ENCODE measurements around the gene NBPF1.
"Not testable (repeated sequence)": the region's sequence is repeated elsewhere in the genome, so short reads cannot be mapped to it uniquely, and the experiment has no call there.

Gene NBPF1

GRCh38 chr1:16525769-16526168 lies 87.6 kb downstream of the NBPF1 start:
- not testable (repeated sequence) for H3K4me3 ChIP-seq (ENCODE audit: low read depth, low read length); DNase-seq (ENCODE audit: low read depth)

DNA sequence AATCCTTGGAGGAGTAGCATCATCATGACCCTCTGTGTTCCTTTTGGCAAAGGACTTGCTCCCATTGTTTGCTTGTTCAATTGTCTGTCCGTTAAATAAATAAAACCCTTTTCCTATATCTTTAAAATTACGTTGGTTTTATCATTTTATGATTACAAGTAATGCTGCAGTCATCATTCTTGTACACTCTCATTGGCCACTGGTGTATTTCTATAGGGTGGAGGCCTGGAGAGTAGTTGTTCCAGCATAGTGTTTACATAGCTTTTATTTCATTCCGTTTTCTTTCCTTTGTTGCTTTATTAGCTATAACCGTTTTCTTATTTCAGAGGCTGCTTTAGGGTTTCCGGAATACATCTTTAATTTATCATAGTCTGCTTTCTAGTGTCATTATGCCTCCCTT lies 91.7 kb downstream of the NBPF1 start:
- not testable (repeated sequence) for DNase-seq (ENCODE audit: low read depth); H3K4me3 ChIP-seq (ENCODE audit: low read depth, low read length)

- TF ChIP-seq, protein P1, sequence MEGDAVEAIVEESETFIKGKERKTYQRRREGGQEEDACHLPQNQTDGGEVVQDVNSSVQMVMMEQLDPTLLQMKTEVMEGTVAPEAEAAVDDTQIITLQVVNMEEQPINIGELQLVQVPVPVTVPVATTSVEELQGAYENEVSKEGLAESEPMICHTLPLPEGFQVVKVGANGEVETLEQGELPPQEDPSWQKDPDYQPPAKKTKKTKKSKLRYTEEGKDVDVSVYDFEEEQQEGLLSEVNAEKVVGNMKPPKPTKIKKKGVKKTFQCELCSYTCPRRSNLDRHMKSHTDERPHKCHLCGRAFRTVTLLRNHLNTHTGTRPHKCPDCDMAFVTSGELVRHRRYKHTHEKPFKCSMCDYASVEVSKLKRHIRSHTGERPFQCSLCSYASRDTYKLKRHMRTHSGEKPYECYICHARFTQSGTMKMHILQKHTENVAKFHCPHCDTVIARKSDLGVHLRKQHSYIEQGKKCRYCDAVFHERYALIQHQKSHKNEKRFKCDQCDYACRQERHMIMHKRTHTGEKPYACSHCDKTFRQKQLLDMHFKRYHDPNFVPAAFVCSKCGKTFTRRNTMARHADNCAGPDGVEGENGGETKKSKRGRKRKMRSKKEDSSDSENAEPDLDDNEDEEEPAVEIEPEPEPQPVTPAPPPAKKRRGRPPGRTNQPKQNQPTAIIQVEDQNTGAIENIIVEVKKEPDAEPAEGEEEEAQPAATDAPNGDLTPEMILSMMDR (IDR thresholded peaks at IDR 0.05; ENCODE audit: insufficient read depth, low read depth, low read length, missing control alignments): no peak
- no peak for DNase-seq (ENCODE audit: low read depth)
- no peak overlapping the region for H3K4me3 ChIP-seq (ENCODE audit: low read depth, low read length)
Observed at GRCh38 chr1:16521288-16521583, 92.1 kb downstream of the NBPF1 start.

DNA sequence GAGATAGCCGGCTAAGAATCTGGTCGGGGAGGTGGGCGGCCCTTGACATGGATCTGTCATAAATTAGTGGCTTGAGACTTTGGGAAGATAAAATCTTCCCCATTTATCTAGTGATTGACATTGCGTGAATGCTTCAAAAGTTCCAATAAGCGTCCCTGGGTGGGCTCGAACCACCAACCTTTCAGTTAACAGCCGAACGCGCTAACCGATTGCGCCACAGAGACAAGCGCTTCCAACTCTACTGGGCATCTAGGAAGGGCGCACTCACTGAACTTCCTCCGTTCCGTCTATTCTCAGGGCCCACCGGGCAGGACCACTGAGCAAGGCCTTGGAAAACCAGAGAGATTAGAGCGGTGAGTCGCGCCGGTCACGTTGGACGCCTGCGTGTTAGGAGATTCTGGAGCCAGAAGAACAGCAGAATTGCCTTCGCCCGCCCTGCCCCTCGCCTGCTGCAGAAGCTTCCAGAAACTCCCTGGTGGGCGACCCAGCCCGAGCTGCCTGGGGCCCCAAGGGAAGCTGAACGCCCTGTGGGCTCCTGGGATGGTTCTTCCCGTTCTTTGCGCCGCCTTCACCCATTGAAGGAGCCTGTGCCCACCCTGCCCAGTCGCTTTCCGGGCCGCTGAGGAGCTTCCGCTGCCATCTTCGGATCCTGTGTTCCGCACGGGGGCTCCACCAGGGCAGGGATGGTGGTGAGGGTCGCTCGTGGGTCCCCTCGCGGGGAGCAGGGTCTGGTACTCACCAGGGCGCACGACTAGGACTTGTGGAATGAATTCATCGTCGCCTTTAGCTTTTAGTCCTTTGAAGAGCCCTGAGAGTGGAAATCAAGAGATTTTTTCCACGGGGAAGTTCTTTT lies 92.7 kb downstream of the NBPF1 start:
- DNase-seq (ENCODE audit: low read depth); H3K4me3 ChIP-seq (ENCODE audit: low read depth, low read length): not testable (repeated sequence)

- DNase-seq (ENCODE audit: low read depth); H3K4me3 ChIP-seq (ENCODE audit: low read depth, low read length): not testable (repeated sequence)
Observed at GRCh38 chr1:16519255-16519951, 94.0 kb downstream of the NBPF1 start.

DNA sequence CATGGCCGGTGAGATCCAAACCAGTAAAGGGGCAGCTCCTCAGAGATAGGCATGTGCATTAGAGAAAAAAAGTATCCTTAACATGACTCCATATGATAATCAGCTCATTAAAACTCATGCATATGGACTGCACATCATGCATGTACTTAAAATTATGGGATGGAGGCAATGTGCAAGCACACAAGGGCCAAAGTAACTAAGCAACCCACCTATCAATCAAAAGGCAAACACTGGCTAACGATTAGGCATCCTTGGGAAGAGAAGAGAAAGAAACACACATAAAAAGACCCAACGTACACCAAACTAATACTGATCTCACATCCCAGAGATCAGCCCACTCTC lies 94.5 kb downstream of the NBPF1 start:
- not testable (repeated sequence) for H3K4me3 ChIP-seq (ENCODE audit: low read depth, low read length); DNase-seq (ENCODE audit: low read depth)

GRCh38 chr1:16516694-16517410 lies 96.5 kb downstream of the NBPF1 start:
- H3K4me3 ChIP-seq (ENCODE audit: low read depth, low read length); DNase-seq (ENCODE audit: low read depth): not testable (repeated sequence)

GRCh38 chr1:16514107-16515055 lies 99.0 kb downstream of the NBPF1 start, which contains the start of gene RNU1-1:
Gene RNU1-1, minus strand, starts transcription at chr1:16514285.
- H3K4me3 ChIP-seq (ENCODE audit: low read depth, low read length): peak within 1 kb of the TSS; percentile 49
- peak; percentile 77 for DNase-seq (ENCODE audit: low read depth)

- not testable (repeated sequence) for H3K4me3 ChIP-seq (ENCODE audit: low read depth, low read length)
- DNase-seq (ENCODE audit: low read depth): peak; percentile 94
Observed at GRCh38 chr1:16513412-16514106, 99.8 kb downstream of the NBPF1 start.

- DNase-seq (ENCODE audit: low read depth); H3K4me3 ChIP-seq (ENCODE audit: low read depth, low read length): not testable (repeated sequence)
Observed at GRCh38 chr1:16512624-16513411, 100.5 kb downstream of the NBPF1 start.

All from GM12865 (cell line).